Stimulated activated memory B cell treated with anti-CD40 and anti-IgM and Interleukin-4, amounts not matched to agents 10 μg/mL and 1 μg/mL and 100 μg/mL, for 72 hours (primary cell): ENCODE data around the gene CYS1.
"Not testable (repeated sequence)": the region's sequence is repeated elsewhere in the genome, so short reads cannot be mapped to it uniquely, and the experiment has no call there.

Experiments used
- ATAC-seq: fragments of 150-1000 bp; cut with Tn5 transposase; 2 replicates; pipeline ENCODE4 v1.10.0; 2021
- H3K27ac Mint-ChIP-seq: one replicate; pipeline ENCODE4 v1.8.0; 2022; ENCODE audit warnings: mild to moderate bottlenecking, mixed read lengths
- H3K27me3 Mint-ChIP-seq: one replicate; pipeline ENCODE4 v1.8.0; 2022; ENCODE audit warnings: mixed read lengths
- H3K36me3 Mint-ChIP-seq: one replicate; pipeline ENCODE4 v1.8.0; 2022; ENCODE audit warnings: mixed read lengths
- H3K4me1 Mint-ChIP-seq: one replicate; pipeline ENCODE4 v1.8.0; 2022; ENCODE audit warnings: mixed read lengths
- H3K4me3 Mint-ChIP-seq: one replicate; pipeline ENCODE4 v1.8.0; 2022; ENCODE audit warnings: mild to moderate bottlenecking, moderate library complexity, mixed read lengths
- H3K9me3 Mint-ChIP-seq: one replicate; pipeline ENCODE4 v1.8.0; 2022; ENCODE audit warnings: mixed read lengths

The CYS1 gene

DNA sequence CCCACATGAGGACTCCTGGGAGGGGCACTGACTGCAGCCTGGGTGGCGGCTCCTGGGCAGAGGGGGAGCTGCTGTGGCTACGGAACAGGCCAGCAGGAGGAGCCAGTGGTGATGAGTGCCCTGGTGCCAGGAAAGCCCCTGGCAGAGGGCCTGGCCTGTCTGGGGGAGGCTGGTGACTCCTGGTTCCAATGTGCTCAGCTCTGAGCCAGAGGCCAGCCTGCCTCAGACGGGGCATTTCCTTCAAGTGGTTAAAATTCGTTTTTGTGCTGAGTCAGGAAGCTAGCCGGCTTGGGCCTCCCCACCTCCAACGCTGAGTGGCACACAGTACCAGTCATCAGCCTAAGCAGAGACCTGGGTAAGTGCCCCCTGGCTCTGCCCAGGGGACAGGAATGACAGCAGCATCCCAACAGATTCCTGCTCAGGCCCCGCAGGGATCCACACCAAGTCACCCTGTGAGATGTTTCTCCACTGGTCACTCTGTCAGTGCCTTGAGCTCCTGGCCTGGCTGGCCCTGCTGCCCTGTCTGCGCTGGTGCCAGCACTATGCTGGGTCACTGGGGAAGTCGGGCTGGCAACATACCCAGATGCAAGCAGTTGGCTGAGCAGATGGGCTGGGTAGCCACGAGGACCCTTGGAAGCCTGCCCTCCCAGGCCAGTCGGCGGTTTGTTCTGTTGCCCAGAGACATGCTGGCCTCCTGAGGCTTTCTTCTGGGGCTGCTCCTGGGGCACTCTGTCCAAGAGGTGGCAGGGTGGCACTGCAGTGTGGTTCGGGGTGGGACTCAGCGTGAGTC lies 43.9 kb downstream of the CYS1 start:
- Mint-ChIP-seq H3K27me3 (no peaks in the 10 kb centered on the region), H3K4me3 (no peak overlapping the region), H3K36me3 (no peaks in the 10 kb centered on the region)

DNA sequence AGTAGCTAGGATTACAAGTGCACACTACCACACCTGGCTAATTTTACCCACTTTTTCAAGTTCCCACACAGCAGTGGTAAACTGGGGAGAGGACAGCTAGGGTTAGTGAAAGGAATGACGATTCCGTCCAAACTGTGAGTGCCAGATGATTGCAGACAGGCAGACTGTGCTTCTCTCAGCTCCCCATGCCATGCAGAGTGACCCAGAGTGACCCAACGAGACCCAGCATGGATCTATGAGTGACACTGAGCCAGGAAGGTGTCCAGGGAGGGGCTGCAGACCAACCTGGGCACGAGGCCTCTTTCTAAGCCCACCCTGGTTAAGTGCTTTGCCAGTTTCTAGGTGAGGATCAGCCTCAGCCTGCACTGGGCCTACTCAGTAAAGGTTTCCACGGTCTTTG lies 44.6 kb downstream of the CYS1 start:
- Mint-ChIP-seq H3K9me3 (no peaks in the 10 kb centered on the region), H3K4me3 (no peak overlapping the region), H3K36me3 (no peaks in the 10 kb centered on the region), H3K27me3 (no peaks in the 10 kb centered on the region), H3K4me1 (peaks cover 47% of the 10 kb centered on the region), H3K27ac (peak overlapping the region; percentile 60)
- no peak for ATAC-seq

More for the DNA sequence above, 43.9 kb downstream of the CYS1 start:
- Mint-ChIP-seq H3K27ac (peak overlapping the region; percentile 60), H3K4me1 (peaks cover 47% of the 10 kb centered on the region), H3K9me3 (no peaks in the 10 kb centered on the region)
- ATAC-seq: peak; percentile 80

DNA sequence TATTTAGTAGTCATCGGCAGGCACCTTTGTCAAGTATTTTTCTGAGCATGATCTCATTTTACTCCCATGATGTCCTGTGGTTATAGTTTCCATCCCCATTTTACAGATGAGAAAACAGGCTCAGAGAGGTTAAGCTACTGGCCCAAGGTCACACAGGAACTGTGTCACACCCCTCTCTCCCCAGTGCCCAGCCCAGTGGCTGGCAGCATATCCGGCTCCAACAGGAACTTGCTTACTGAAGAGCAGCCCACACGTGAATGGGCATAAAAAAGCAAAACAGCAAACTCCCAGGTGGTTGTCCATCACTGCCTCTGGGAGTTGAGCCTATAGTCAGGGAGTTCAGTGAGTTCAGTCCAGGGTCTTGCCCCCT lies 45.2 kb downstream of the CYS1 start:
- Mint-ChIP-seq H3K4me3 (no peak overlapping the region), H3K9me3 (no peaks in the 10 kb centered on the region), H3K4me1 (peaks cover 52% of the 10 kb centered on the region), H3K27ac (peak overlapping the region; percentile 60), H3K36me3 (no peaks in the 10 kb centered on the region), H3K27me3 (no peaks in the 10 kb centered on the region)
- no peak for ATAC-seq

DNA sequence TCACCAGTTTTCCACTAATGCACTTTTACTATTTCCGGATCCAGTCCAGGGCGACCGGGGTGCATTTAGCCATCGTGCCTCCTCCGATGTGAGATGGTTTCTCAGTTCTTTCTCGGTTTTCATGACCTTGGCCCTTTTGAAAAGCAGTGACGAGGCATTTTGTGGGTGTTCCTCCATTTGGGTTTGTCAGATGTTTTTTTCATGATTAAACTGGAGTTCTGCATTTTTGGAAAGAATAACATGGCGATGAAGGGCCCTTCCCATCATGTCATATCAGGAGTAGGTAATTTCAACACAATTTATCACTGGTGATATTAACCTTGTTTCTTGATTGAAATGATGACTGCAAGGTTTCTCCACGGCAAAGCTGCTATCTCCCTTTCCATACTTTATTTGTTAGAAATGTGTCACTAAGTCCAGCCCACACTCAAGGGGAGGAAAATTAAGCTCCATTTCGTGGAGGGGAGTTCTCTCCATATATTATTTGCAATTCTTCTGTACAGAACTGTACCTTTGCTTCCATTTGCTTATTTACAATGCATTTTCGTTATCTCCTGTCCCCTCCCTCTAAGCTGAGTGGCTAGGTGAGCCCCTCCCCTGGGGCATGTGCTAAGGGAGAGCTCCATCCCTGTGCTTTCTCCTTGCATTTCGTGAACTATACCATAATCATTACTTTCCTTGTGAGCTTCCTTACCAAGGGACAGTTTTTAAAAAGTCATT lies 45.7 kb downstream of the CYS1 start:
- Mint-ChIP-seq H3K27me3 (no peaks in the 10 kb centered on the region), H3K4me3 (no peak overlapping the region), H3K4me1 (peaks cover 57% of the 10 kb centered on the region), H3K27ac (peak overlapping the region; percentile 60), H3K36me3 (no peaks in the 10 kb centered on the region), H3K9me3 (no peaks in the 10 kb centered on the region)
- no peak for ATAC-seq

DNA sequence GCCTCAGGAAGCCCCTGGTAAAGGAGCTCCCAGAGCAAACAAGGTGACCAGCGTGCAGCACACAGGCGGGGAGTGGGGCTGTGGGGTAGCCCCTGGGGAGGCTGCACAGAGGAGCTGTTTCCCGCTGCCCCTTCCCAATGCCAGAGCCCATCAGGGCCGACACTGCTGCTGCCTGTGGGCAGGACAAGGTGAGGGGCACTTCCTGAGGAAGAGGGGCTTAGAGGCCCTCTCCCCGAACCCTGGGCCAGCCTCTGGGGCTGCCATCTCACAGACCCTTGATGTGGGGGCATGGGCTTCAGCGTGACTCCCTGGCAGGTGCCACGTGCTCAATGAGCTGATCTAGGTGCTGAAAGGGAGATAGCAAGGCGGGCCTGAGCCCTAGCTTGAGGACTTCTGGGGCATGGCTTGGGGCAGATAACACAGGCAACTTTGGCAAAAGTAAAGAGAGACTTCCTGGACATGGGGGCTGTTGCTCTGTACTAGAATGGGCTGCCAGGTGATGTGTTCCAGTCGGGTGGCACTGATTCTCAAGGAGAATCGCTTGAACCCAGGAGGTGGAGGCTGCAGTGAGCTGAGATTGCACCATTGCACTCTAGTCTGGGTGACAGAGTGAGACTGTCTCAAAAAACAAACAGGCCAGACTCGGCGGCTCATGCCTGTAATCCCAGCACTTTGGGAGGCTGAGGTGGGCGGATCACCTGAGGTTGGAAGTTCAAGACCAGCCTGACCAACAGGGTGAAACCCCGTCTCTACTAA lies 46.8 kb downstream of the CYS1 start:
- Mint-ChIP-seq H3K27ac (no peak overlapping the region), H3K36me3 (no peaks in the 10 kb centered on the region), H3K27me3 (no peaks in the 10 kb centered on the region), H3K4me3 (no peak overlapping the region), H3K9me3 (no peaks in the 10 kb centered on the region), H3K4me1 (peaks cover 68% of the 10 kb centered on the region)
- ATAC-seq: no peak

DNA sequence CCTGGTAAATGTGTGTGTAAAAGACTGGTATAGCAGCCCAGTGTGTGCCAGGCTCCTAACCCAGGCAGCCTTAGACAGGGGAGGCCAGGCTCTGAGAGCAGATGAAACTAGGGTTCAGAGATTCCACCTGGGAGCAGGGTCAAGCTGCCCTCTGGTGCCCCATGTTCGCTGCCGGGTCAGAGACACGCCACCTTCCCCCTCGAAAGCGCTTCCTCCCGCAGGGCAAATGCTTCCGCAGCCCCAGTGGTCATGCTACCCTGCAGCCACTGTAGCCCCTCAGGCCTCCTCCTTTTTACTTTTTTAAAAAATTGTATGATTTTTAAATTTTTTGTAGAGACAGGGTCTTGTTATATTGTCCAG lies 47.5 kb downstream of the CYS1 start:
- no peaks in the 10 kb centered on the region for H3K9me3 Mint-ChIP-seq
- peaks cover 75% of the 10 kb centered on the region for H3K4me1 Mint-ChIP-seq
- H3K4me3 Mint-ChIP-seq: no peak overlapping the region
- H3K27me3 Mint-ChIP-seq: no peaks in the 10 kb centered on the region
- no peaks in the 10 kb centered on the region for H3K36me3 Mint-ChIP-seq
- ATAC-seq: no peak
- peak overlapping the region; percentile 96 for H3K27ac Mint-ChIP-seq

DNA sequence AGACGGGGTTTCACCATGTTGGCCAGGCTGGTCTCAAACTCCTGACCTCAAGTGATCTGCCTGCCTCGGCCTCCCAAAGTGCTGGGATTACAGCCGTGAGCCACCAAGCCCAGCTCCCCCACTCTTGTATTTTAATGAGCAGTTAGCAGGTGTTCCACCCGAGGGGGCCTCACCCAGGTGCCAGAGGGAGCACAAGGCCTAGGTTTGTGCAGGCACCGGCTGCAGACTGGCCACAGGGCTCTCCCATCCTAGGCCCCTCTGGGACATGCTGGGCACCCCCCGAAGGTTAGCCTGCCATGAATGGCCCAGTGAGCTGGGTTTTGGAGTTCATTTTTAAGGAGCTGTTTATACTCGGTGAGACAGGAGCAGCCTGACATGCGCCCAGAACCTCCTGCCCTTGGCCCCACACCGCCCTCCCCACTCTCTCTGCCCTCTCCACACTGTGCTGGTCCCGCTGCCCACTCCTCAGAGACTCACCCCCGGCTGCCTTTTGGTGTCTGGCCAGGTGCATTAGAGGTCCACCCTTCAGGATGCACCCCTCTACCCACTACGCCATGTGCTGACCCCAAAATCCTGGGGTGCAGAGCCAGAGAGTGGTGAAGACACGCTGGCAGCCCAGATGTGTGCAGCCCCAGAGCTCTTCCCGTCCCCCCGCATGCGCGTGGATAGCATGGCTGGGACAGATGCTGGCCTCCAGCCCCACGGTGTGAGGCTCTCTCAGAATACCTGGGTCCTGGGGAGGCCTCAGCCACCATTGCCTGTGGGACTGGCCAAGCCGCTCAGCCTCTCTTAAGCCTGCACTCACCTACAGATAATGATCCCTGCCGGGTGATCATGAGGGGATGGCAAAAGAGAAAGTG lies 48.1 kb downstream of the CYS1 start:
- ATAC-seq: no peak
- Mint-ChIP-seq H3K36me3 (no peaks in the 10 kb centered on the region), H3K27ac (peak overlapping the region; percentile 96), H3K4me1 (peaks cover 80% of the 10 kb centered on the region), H3K9me3 (no peaks in the 10 kb centered on the region), H3K4me3 (no peak overlapping the region), H3K27me3 (no peaks in the 10 kb centered on the region)

DNA sequence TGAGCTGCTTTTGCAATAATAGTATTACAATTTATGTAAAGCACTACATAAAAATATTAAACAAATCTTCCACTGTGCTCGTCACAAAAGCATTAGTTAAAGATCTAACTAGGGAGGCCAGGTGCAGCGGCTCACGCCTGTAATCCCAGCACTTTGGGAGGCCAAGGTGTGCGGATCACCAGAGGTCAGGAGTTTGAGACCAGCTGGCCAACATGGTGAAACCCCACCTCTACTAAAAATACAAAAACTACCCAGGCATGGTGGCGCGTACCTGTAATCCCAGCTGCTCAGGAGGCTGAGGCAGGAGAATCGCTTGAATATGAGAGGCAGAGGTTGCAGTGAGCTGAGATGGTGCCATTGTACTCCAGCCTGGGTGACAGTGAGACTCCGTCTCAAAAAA lies 49.4 kb downstream of the CYS1 start:
- H3K27me3 Mint-ChIP-seq, H3K4me3 Mint-ChIP-seq, H3K9me3 Mint-ChIP-seq, H3K36me3 Mint-ChIP-seq, ATAC-seq: not testable (repeated sequence)
- H3K27ac Mint-ChIP-seq: peak overlapping the region; percentile 96
- peaks cover 73% of the 10 kb centered on the region for H3K4me1 Mint-ChIP-seq

DNA sequence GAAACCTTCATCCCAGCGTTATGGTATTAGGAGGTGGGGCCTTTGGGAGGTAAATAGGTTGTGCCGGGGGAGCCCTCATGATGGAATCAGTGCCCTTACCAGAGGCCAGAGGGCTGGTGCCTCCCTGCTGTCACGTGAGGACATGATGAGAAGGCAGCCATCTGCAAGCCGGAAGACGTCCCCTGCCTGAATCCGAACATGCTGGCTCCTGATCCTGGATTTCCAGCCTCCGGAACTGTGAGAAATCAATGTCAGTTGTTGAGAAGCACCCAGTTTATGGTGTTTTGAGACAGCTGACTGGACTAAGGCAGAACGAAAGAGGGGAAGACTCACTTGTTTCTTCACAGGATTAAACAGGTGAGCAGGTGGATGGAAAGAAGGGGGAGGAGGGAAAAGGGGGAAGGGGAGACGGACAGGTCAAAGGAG lies 49.9 kb downstream of the CYS1 start:
- peaks cover 69% of the 10 kb centered on the region for H3K4me1 Mint-ChIP-seq
- ATAC-seq: no peak
- peak overlapping the region; percentile 83 for H3K4me3 Mint-ChIP-seq
- H3K9me3 Mint-ChIP-seq: no peaks in the 10 kb centered on the region
- H3K27me3 Mint-ChIP-seq: no peaks in the 10 kb centered on the region
- H3K36me3 Mint-ChIP-seq: no peaks in the 10 kb centered on the region
- peak overlapping the region; percentile 96 for H3K27ac Mint-ChIP-seq

DNA sequence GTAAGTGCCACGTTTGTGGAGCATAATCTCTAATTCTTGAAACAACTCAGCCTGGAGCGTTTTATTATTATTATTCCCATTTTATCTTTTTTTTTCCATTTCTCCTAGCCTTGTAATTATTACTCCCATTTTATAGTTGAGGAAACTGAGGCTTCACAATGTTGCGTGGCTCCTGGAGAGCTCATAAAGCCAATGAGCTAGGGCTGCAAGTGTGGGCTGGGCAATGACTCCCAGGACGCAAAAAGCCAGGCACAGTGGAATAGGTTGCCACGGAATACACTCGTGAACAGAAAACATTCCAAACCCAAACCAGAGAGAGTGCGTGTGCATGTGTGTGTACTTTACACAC lies 50.4 kb downstream of the CYS1 start:
- peak overlapping the region; percentile 96 for H3K27ac Mint-ChIP-seq
- H3K4me3 Mint-ChIP-seq: peak overlapping the region; percentile 83
- no peaks in the 10 kb centered on the region for H3K36me3 Mint-ChIP-seq
- H3K27me3 Mint-ChIP-seq: no peaks in the 10 kb centered on the region
- H3K4me1 Mint-ChIP-seq: peaks cover 64% of the 10 kb centered on the region
- no peaks in the 10 kb centered on the region for H3K9me3 Mint-ChIP-seq
- no peak for ATAC-seq

DNA sequence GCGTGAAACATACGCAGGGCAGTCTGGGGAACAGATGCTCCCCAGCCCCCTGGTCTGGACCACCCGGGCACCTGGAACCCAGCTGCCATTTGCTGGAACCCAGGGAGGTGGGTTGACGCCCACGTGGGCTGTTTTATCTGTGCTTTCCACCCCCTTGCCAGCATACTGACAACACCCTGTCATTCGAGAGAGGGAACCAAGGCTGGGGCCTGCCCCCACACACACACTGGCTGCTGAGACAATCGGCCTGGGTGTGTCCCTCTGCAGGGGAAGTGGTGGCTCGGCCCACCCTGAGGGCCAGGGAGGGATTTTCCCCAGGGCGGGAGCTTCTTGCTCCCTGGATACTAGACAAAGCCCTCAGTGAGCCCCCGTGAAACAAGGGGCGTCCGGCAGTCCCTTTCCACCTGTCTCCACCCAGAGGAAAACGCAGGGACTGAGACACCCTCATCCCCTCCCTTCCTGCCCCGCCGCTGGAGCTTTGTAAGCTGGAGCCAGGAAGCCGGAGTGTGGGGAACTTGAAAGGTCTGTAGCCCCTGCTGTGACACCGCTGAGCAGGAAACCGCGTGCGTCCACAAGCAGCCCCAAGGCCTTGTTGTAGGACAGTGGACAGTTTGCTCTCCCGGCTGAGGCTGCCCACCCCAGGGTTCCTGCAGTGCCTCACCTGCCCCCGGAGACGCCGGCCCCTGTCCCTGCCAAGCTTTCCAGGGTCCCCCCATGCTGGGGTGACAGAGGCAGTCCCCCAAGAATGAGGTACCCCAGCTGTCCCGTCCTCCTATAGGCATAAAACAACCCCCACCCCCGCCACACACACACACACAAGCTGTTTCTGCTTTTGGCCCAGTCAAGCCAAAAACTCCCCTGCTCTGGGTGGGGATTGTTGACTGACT lies 51.0 kb downstream of the CYS1 start:
- Mint-ChIP-seq H3K27ac (peak overlapping the region; percentile 96), H3K4me1 (peaks cover 58% of the 10 kb centered on the region), H3K27me3 (no peaks in the 10 kb centered on the region), H3K36me3 (no peaks in the 10 kb centered on the region), H3K4me3 (peak overlapping the region; percentile 83), H3K9me3 (no peaks in the 10 kb centered on the region)
- ATAC-seq: peak; percentile 96

DNA sequence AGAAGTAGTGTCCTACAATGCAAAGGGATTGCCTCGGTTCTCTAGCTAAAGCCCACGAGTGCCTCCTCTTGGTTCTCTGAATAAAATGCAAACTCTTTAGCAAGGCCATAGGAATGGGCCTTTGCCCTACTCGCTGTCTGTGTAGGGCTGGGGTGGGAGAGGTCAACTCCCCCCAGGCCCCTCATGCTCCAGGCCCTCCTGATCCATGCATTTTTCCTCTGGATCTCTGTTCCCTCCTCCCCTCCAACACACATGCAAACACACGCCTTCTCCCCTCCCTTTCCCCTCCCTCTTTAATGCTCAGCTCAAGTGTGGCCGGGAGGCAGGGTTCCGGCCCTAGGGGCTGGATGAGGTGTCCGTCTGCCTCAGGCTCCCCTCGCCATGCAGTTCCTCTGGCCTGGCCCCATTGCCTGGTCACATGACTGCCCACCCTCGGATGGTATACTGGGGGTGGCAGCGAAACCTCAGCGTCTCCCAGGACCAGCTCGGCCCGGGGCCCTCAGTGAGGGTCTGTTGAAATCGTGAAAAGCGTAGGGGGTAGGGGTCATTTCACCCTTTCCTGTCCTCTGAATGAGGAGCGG lies 51.7 kb downstream of the CYS1 start:
- ATAC-seq: no peak
- H3K9me3 Mint-ChIP-seq: no peaks in the 10 kb centered on the region
- no peaks in the 10 kb centered on the region for H3K36me3 Mint-ChIP-seq
- H3K27ac Mint-ChIP-seq: peak overlapping the region; percentile 96
- H3K4me3 Mint-ChIP-seq: peak overlapping the region; percentile 83
- H3K4me1 Mint-ChIP-seq: peaks cover 53% of the 10 kb centered on the region
- no peaks in the 10 kb centered on the region for H3K27me3 Mint-ChIP-seq

DNA sequence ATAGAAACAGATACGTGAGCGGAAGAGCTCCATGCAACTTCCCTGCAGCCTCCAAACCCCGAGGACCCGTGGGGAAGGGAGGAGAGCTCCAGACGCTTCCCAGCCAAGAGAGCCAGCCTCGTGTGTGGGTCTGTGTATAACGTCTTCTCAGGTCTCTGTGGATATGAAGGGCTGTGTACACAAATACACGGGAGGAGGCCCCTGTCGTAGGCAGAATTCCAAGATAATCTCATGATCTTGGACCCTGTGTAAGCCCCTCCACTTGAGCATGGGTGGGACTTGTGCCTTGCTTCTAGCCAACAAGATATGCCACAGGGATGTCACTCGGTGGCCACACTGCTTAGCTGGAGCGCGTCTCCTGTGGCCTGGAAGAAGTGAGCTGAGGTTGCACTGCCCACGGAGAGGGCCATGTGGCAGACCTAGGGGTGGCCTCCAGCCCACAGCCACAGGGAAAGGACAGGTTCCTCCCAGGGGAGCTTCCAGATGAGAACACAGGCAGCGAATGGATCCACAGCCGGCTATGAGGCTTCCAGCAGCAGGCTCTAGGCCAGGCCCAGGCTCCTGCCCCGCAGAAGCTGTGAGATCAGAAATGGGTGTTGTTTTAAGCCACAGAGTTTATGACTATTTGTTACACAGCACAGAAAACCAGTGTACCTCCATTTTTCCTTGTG lies 52.4 kb downstream of the CYS1 start:
- H3K36me3 Mint-ChIP-seq: no peaks in the 10 kb centered on the region
- H3K27ac Mint-ChIP-seq: peak overlapping the region; percentile 96
- ATAC-seq: no peak
- H3K27me3 Mint-ChIP-seq: no peaks in the 10 kb centered on the region
- no peak overlapping the region for H3K4me3 Mint-ChIP-seq
- peaks cover 53% of the 10 kb centered on the region for H3K4me1 Mint-ChIP-seq
- H3K9me3 Mint-ChIP-seq: no peaks in the 10 kb centered on the region
